ENCODE measurements around the gene SND1. TPM values are rescaled to one million over a fixed set of nuclear protein-coding genes. Genes with fewer than 3 reads are reported as not detected.
A peak's percentile ranks its signal among the peaks of the same experiment; 100 is the strongest.

Gene SND1
- 100 to 1,000 TPM; 142 to 159 (median 148) TPM for polyA plus RNA-seq (ENCODE audit: insufficient read length in 4 of 4)

DNA sequence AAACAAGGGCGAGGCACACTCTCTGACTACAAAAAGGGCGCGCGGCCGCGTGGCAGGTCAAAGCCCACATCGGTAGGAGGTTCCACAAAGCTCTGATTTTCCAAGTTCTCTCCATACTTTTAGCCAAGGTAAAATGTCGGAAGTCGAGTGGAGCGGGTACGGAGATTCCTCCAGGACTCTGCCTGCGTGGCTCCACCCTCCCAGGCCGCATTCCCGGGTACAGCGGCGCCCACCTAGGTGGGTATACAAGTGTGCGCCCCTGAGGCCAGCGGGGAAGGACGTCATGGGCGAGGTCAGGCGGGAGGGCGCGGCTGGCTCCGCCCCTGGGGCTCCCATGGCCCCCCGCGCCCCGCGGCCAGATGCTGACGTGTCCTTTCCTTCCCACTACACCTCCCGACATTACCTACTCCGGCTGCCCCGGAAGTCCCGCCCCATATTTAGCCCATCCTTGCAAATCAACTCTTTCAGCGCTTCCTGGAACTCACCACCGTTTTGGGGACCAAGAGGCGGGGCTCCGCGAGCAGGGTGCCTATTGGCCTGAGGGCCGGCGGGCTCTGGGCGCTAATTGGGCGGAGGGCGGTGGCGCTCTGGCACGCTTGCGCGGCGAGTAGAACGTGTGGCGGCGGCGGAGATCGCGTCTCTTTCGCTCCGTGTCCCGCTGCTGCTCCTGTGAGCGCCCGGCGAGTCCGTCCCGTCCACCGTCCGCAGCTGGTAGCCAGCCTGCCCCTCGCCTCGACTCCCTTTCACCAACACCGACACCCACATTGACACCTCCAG lies at the start of gene SND1:
Gene SND1, plus strand, starts transcription at position 639 of the 777 bp plus-strand sequence. CDS start 180 bp downstream, outside the sequence.
- peak; percentile 95 to 98 (median 97) for DNase-seq (ENCODE audit: low read depth in 4 of 4, low spot score in 3 of 4)

DNA sequence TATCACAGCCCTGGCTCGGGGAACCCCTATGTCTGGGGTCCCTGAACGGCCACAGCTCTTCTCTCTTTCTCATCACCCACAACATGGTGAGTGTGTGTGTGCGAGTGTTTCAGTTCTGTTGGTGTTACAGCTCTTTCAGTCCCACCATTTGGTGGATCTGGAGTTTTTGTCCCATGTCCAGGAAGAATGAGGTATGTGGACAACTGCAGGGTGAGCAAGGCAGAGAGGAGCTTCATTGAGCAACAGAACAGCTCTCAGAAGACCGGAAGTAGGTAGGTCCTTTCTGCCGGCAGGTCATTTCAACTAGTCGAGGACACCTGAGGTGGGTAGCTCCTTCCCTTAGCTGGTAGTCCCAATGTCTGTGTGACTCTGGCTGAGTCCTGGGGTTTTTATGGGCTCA lies 43.5 kb upstream of the SND1 start:
- no peak for DNase-seq (ENCODE audit: low read depth in 4 of 4, low spot score in 3 of 4)

DNA sequence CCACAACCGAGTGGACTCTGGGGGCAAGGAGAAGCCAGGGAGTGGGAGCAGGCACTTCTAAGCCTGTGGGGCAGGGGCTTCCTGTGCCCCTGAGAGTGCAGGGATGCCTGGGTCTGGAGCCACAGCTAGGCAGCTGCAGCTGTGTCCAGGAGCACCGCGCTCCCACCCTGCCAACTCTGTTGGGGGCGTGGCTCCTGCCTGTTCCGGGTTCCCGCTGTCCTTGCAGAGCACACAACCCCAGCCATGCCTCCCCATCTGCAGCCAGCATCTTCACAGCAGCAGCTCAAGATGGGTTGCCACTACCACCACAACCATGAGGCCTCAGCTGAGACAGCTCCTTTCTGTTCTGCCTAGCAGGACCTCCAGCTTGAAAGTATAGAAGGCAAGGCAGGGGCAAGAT lies 42.7 kb upstream of the SND1 start:
- no peak for DNase-seq (ENCODE audit: low read depth in 4 of 4, low spot score in 3 of 4)

DNA sequence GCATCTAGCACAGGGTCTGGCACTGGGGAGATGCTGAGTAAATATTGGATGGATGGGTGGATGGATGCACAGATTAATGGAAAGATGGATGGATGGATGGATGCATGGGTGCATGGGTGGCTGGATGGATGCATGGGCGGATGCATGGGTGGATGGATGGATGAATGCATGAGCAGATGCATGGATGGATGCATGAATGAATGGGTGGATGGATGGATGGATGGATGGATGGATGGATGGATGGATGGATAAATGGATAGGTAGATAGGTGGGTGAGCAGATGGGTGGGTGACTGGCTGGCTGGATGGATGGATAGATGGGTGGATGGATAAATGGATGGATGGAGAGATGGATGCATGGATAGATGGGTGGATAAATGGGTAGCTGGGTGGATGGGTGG lies 39.7 kb upstream of the SND1 start:
- no peak for DNase-seq (ENCODE audit: low read depth in 4 of 4, low spot score in 3 of 4)

DNA sequence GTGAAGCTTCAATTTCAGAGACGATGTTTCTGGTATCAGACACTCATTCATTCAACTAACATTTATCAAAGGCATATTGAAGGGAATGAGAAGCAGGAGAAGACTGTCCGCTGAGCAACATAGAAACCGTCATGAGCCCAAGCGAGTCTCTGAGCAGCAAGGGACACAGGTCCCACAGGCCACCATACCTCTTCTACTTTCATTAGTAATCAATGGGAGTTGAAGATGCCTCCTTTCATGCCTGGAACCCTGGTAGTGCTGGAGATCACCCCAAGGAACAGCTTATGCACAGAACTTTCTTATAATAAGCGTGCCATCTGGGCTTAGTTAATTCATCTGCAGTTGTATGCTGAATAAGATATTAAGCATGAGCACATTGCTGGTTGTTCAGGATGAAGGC lies 35.3 kb upstream of the SND1 start:
- DNase-seq (ENCODE audit: low read depth in 4 of 4, low spot score in 3 of 4) = no peak

DNA sequence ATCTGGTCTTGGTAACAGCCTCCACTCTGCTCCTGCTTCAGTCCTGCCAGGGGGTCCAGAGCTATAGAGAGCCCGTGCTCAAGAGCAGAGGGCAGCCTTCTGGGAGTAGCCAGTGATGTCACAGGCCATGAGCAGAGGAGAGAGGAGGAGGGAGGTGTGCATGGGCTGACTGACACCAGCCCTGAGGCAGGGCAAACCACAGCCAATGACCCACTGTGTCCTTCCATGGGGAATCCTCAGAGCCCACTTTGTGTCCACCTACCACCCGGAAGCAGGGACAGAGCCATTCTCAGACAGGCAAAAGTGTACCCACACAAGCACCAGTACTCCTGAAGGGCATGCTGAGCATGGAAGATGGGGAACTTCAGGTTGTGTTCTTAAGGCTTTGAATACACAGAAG lies 34.0 kb upstream of the SND1 start, which contains the start of gene PAX4:
Gene PAX4, minus strand, starts transcription at position 101 of the 400 bp plus-strand sequence. CDS start 2,214 bp downstream, outside the sequence.
- no peak for DNase-seq (ENCODE audit: low read depth in 4 of 4, low spot score in 3 of 4)

DNA sequence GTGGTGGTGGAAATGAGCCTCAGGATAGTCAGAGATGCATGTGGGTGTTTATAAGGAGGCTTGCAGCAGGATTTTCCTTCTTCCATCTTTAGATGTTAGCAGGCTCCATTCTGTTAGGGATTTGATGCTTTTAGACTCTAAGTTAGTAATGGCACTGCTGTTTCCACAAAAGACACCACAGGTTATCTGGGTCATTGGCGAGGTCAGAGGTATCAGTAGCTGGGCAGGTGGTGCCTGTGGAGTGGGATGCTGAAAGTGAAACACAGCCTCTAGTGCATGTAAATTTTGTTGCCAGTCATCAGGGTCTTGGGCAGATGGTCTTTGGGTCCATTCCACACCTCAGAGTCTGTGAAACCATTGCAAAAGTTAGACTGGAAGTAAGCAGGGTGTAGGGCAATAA lies 33.2 kb upstream of the SND1 start:
- DNase-seq (ENCODE audit: low read depth in 4 of 4, low spot score in 3 of 4) = no peak

DNA sequence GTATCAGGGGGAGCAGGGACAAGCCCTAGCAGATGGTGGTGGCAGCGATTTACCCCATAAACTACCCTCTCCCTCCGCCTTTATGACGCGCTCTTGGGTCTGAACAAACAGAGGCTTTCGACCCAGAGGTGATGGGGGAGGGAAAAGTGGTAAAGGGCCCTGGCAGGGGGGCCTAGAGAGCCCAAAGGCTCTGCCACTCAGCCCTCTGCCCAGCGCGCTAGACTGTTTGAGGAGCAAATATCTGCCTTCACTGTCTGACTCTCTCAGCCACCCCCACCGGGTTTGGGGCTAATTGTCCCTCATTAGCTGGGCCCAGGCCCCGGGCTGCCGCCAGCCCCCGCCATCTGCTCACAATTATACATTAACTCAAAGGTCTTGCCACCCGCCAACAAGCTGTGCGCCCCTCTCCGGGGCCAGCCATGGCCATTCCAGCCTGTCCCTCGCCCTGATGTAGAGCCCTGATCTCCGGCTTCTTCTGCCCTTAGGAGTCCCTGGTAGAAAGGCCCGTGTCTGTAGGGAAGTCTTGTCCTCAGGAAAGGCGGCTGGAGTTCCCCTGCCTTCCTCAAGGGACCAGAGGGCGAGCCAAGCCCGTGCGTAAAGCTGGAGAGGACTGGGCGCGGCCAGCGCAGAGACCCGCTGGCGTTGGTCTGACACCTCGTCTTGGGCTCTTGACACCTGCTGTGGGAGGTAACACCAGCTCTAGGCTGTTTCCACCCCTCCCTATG lies 32.2 kb upstream of the SND1 start:
- no peak for DNase-seq (ENCODE audit: low read depth in 4 of 4, low spot score in 3 of 4)

DNA sequence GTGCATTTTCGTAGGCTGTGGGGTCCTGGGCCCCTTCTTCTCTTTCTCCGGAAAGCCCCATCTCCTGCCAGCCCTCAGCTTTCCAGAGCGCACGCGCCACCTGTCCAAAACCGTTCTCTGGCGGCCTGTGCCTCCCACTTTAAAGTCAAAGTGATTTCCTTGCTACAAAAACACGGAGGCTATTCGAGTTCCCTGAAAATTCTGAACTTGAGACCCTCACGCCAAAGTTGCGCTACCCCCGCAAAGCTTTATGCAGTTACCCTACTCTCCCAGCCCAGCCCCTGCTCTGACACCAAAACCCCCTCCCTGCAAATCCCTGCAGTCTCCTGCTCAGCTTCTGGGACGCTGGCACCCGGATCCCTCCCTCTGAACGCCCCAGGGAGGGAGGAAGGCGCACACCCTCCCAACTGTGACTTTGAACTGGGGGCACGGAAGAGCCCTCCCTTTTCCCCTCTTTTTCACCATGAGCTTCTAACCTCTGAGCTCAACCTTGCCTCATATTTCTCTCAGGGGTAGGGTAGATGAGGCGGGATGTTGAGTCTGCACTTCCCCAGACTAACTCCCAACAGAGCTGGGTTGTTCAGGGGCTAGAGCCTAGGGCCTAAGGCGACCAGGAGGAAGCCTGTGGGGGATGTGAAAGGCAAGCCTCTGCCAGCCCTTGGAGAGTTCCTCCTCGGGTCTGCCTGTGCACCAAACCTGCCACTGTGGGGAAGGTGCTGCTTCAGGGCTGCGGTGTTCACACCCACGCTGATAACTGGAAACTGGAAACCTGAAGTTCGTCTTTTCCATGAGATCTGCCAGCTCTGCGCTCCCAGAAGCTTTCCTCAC lies 31.4 kb upstream of the SND1 start:
- no peak for DNase-seq (ENCODE audit: low read depth in 4 of 4, low spot score in 3 of 4)

DNA sequence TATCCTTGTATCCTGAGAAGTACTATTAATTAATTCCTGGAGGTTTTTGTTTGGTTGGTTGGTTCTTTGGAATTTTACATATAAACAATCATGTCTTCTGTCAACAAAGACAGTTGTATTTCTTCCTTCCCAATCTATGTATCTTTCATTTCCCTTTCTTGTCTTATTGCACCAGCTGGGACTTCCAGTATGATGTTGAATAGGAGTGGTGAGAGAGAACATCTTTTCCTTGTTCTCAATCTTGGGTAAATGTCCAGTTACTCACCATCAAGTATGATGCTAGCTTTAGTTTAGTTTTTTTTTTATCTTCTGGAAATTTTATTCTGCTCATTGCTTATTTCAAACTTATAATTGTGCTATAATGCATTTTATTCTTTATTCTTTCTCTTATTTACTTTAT lies 26.7 kb upstream of the SND1 start:
- no peak for DNase-seq (ENCODE audit: low read depth in 4 of 4, low spot score in 3 of 4)

DNA sequence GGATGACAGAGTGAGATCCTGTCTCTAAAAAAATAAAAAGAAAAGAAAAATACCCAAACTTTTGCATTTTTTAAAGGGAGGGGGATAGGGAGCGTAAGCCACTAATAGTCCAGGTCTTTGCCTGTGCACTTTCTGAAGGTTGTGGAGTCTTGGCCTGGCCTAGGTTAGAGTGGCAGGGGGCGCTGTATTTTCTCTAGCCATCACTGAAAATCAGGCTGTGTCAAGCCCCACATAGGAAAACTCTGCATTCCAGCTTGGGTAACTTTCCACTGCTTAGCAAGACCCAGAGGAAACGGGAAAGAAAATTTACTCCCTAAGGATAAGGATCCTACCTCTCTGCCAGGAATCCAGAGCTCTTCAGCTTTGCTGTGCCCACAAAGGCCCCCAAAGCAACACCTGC lies 23.5 kb upstream of the SND1 start:
- DNase-seq (ENCODE audit: low read depth in 4 of 4, low spot score in 3 of 4) = no peak

DNA sequence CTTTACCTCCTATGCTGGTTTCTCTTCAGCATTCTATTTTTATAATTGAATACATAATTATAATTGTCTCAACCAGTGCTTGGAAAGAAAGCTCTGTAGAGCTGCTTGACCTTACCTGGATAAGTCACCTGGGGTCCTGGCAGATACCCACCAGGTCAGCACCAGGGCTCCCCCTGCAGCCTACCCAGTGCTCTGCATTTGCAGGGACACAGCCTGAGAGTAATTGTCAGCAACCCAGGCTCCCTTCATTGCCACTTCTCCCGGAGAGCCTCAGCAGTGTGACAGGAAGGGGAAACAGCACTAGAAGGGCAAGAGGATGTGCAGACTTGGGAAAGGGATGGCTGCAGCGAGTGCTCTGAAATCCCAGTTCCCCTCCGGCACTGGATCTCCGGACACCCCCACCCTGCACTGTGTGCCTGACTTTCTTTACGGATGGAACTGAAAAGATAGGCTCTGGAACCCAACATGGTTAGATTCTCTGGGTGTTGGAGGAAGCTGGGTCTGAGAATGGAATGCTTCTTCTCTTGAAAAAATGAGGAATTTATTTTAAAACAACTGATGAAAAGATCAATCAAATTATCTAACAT lies 22.6 kb upstream of the SND1 start:
- no peak for DNase-seq (ENCODE audit: low read depth in 4 of 4, low spot score in 3 of 4)

DNA sequence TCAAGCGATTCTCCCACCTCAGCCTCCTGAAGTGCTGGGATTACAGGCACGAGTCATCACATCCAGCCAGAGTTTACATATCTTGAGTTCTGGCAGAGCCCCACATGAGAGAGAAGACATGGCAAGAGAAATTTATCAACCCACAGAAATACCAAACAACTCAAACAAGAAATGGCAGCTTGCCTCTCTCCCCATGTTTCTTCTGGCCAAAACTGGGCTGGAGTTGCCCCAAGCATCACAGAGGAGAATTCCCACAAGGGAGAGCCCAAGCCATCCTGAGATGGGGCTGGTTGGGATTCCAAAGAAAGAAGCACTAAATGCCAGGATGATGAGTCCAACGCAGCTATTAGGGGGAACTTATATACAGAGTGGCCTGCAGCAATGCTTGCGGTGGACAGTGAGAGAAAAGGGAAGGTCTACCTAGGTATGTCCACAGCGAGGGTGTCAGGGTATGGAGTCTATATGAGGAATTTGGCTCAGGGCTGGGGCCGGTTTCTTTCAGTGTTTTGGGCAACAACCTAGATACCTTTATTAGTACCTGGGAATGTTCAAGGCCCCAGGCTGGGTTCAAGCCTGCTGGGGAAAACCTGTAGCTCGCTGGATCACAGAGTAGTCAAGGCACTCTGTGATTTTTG lies 19.6 kb upstream of the SND1 start:
- no peak for DNase-seq (ENCODE audit: low read depth in 4 of 4, low spot score in 3 of 4)

DNA sequence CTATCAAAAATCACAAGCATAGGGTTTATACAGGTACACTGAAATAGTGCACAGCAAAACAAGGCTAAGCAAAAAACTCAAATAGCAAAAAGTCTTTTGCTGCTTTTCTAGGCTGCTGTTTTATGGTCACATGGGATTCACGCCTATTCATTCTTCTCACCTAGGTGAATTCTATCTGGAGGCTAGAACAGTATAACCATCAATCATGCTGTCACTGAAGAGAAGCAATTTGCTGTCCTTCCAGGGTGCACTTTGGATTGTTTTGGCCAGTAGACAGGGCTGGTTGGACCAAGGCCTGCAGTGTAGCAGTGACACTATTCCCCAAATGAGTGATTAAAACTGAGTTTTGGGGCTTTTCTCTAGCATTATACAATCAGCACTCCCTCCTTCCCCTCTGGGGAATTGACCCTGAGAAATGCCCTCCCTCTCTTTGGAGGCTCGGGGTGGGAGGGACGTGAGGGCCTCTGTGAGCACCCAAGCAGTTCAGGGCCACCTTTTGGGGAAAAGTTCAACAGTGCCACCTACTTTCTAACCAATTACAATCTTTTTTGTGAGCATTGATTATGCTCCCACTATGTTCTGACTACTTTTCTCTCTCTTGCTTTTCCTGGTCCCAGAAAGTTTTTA lies 16.2 kb upstream of the SND1 start:
- no peak for DNase-seq (ENCODE audit: low read depth in 4 of 4, low spot score in 3 of 4)

DNA sequence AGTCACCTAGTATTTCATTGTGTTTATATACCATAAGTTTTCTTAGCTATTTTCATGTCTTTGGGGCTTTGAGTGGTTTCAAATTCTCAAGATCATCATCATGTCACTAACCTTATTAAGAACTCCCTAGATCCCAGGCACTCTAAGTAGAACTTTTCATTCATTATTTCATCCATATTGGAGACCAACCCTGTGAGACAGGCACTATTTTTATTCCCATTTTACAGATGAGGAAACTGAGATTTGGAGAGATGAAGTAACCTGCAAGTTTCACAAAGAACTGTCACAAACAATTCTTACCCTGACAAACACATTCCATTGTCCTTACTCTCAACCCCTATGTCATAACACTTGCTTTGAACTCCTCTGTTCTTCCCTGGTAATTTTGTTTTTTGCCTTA lies 13.8 kb upstream of the SND1 start:
- DNase-seq (ENCODE audit: low read depth in 4 of 4, low spot score in 3 of 4) = no peak

DNA sequence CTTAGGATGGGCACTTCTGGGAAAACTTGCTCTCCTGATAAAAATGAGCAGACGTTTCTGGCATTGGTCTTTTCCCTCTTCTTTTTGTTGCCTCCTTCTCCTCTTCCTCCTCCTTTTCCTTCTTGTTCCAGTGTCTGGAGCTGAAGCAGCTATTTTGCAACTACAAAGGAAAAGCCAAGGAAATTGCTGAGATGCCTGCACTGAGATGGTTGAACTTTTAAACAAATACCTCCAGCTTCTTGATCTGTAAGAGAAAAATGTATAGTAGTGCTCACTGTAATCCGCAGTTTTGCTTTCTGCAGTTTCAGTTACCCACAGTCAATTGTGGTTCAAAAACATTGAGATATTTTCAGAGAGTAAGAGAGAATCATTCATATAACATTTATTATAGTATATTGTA lies 7.5 kb upstream of the SND1 start:
- no peak for DNase-seq (ENCODE audit: low read depth in 4 of 4, low spot score in 3 of 4)

DNA sequence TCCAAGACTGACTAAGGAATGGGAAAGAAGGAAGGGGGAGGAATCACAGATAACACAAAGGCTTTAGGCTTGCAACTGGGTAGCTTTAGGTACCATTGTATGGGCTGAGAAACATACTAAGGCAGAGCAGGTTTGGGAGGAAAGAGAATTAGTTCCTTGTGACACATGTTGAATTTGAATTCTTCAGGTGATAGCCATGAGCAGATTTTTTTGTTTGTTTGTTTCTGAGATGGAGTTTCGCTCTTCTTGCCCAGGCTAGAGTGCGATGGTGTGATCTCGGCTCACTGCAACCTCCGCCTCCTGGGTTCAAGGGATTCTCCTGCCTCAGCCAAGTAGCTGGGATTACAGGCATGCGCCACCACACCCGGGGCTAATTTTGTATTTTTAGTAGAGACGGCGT lies 4.4 kb upstream of the SND1 start:
- no peak for DNase-seq (ENCODE audit: low read depth in 4 of 4, low spot score in 3 of 4)

DNA sequence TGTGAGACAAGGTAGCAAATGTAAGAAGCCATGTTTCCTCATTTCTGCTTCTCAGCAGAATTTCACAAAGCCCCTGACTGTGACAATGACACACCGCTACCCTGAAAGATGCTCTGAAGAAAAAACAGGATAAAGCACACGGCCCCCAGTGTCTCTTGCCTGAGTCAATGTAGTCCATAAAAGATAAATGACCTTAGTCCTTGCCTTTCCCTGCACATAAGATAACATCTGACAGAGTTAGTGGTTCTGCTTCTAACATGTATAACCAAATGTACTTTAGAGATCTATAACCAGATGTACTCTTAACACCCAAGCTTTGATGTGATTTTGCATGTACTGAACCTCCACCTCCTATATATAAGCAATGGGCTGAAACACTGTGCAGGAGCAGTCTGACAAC lies 3.0 kb upstream of the SND1 start:
- DNase-seq (ENCODE audit: low read depth in 4 of 4, low spot score in 3 of 4) = no peak

DNA sequence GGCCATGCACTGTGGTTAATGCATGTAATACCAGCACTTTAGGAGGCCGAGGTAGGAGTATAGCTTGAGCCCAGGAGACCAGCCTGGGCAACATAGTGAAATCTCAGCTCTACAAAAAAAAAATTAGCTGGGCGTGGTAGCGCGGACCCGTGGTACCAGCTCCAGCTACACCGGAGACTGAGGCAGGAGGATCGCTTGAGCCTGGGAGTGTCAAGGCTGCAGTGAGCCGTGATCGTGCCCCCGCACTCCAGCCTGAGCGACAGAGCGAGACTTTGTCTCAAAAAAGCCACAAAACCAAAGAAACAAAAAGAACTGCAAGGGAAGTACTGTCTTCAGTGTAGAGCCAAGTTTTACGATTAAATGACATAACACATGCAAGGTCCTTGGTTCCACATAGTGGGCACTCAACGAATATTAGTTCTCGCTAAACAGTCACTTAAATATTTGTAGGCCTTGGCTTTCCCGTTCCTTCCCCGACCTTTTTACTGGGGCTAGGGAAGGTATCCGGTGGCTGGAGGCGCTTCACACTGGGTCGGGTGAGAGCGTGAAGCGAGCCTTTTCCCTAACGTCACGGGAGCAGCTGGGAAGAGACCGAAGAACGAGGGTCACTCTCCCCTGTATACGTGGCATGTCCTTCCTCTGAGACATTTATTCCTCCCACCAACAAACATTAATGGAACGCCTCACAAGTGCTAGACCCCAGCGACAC lies 993 bp upstream of the SND1 start:
- peak in 2 of 4 donors; percentile 50 to 55 for DNase-seq (ENCODE audit: low read depth in 4 of 4, low spot score in 3 of 4)

All from right renal pelvis (tissue), 4 donors.